ENCODE measurements around the gene PDSS2. TPM values are rescaled to one million over a fixed set of nuclear protein-coding genes. Genes with fewer than 3 reads are reported as not detected.
"Not testable (repeated sequence)": the region's sequence is repeated elsewhere in the genome, so short reads cannot be mapped to it uniquely, and the experiment has no call there.

Gene PDSS2
- total RNA-seq, 8 experiments from 2014 or later, result 6.8 to 14.4 (median 8.7) TPM

GRCh38 chr6:107161521-107161920 is 297.8 kb downstream of the PDSS2 start:
- WGBS, 10 experiments, result 67 to 100% (median 95%) methylated on average over 1 to 3 of the region's 3 CpGs; no CpG with 5 or more reads in 4 of the 10 experiments
- in situ Hi-C loops (cut with MboI; ENCODE audit: low pct_unique_long_range_greater_than_20kb in 2 of 9, low sequenced_read_pairs in 9 of 9, unreplicated experiment in 9 of 9), result no loop called here
- no peak for ATAC-seq (replicated peaks in 6 of 8)
- H3K4me1 ChIP-seq (replicated peaks in 1 of 2), result no peaks in the 10 kb centered on the region
- no peak overlapping the region for H3K27ac ChIP-seq
- no peak overlapping the region for H3K4me3 ChIP-seq

- 83 to 100% (median 94%) methylated on average over 1 to 2 of the region's 2 CpGs; no CpG with 5 or more reads in 5 of the 10 experiments for WGBS, 10 experiments
- Histone ChIP-seq H3K4me3 (no peak overlapping the region), H3K4me1 (replicated peaks in 1 of 2) (peaks cover 13 to 16% of the 10 kb centered on the region in 2 donors), H3K27ac (no peak overlapping the region)
- no peak for ATAC-seq (replicated peaks in 6 of 8)
- in situ Hi-C loops (cut with MboI; ENCODE audit: low pct_unique_long_range_greater_than_20kb in 2 of 9, low sequenced_read_pairs in 9 of 9, unreplicated experiment in 9 of 9), result no loop called here
These were observed 302.7 kb downstream of the PDSS2 start for GRCh38 chr6:107156617-107157016.

GRCh38 chr6:107154801-107155160 is 304.6 kb downstream of the PDSS2 start:
- WGBS, 10 experiments, result 0 to 100% (median 63%) methylated on average over 1 to 2 of the region's 2 CpGs; no CpG with 5 or more reads in 1 of the 10 experiments
- Histone ChIP-seq H3K27ac (peak overlapping the region; percentile 48 to 70), H3K4me1 (replicated peaks in 1 of 2) (peaks cover 13 to 16% of the 10 kb centered on the region in 2 donors), H3K4me3 (no peak overlapping the region)
- in situ Hi-C loops (cut with MboI; ENCODE audit: low pct_unique_long_range_greater_than_20kb in 2 of 9, low sequenced_read_pairs in 9 of 9, unreplicated experiment in 9 of 9), result no loop called here
- peak in 5 of 8 experiments; percentile 51 to 64 (median 56) for ATAC-seq (replicated peaks in 6 of 8)

GRCh38 chr6:107154131-107154800 is 305.1 kb downstream of the PDSS2 start:
- 0 to 95% (median 15%) methylated on average over 1 to 12 of the region's 12 CpGs for WGBS, 10 experiments
- peak overlapping the region; percentile 33 to 70 for H3K27ac ChIP-seq
- peak in 5 of 8 experiments; percentile 87 to 92 (median 89) for ATAC-seq (replicated peaks in 6 of 8)

GRCh38 chr6:107152638-107153430 is 306.5 kb downstream of the PDSS2 start:
- Histone ChIP-seq H3K4me1 (replicated peaks in 1 of 2) (peaks cover 13 to 16% of the 10 kb centered on the region in 2 donors), H3K4me3 (no peak overlapping the region), H3K27ac (no peak overlapping the region)
- in situ Hi-C loops (cut with MboI; ENCODE audit: low pct_unique_long_range_greater_than_20kb in 2 of 9, low sequenced_read_pairs in 9 of 9, unreplicated experiment in 9 of 9), result no loop called here
- no peak for ATAC-seq (replicated peaks in 6 of 8)
- 57 to 100% (median 83%) methylated on average over 1 to 8 of the region's 8 CpGs; no CpG with 5 or more reads in 1 of the 10 experiments for WGBS, 10 experiments

More at GRCh38 chr6:107154131-107154800, 305.1 kb downstream of the PDSS2 start:
- Histone ChIP-seq H3K4me1 (replicated peaks in 1 of 2) (peaks cover 13 to 16% of the 10 kb centered on the region in 2 donors), H3K4me3 (peak overlapping the region in 2 of 5 donors; percentile 0 to 6)
- in situ Hi-C loops (cut with MboI; ENCODE audit: low pct_unique_long_range_greater_than_20kb in 2 of 9, low sequenced_read_pairs in 9 of 9, unreplicated experiment in 9 of 9), result no loop called here

- Histone ChIP-seq H3K4me3 (no peak overlapping the region), H3K4me1 (replicated peaks in 1 of 2) (peaks cover 0 to 4% of the 10 kb centered on the region in 2 donors), H3K27ac (no peak overlapping the region)
- WGBS, 10 experiments, result 79 to 100% (median 94%) methylated on average over 2 to 4 of the region's 4 CpGs; no CpG with 5 or more reads in 1 of the 10 experiments
- no peak for ATAC-seq (replicated peaks in 6 of 8)
- in situ Hi-C loops (cut with MboI; ENCODE audit: low pct_unique_long_range_greater_than_20kb in 2 of 9, low sequenced_read_pairs in 9 of 9, unreplicated experiment in 9 of 9), result no loop called here
These were observed 314.7 kb downstream of the PDSS2 start for GRCh38 chr6:107144666-107145065.

GRCh38 chr6:107144014-107144413 is 315.4 kb downstream of the PDSS2 start:
- Histone ChIP-seq H3K4me1 (replicated peaks in 1 of 2) (peaks cover 0 to 4% of the 10 kb centered on the region in 2 donors), H3K27ac (no peak overlapping the region), H3K4me3 (no peak overlapping the region)
- ATAC-seq (replicated peaks in 6 of 8), result no peak
- in situ Hi-C loops (cut with MboI; ENCODE audit: low pct_unique_long_range_greater_than_20kb in 2 of 9, low sequenced_read_pairs in 9 of 9, unreplicated experiment in 9 of 9), result no loop called here

GRCh38 chr6:107140581-107140980 is 318.8 kb downstream of the PDSS2 start:
- WGBS, 10 experiments, result 61 to 100% (median 74%) methylated on average over 1 to 3 of the region's 3 CpGs
- Histone ChIP-seq H3K27ac (no peak overlapping the region), H3K4me1 (replicated peaks in 1 of 2) (peaks cover 0 to 4% of the 10 kb centered on the region in 2 donors), H3K4me3 (no peak overlapping the region)
- in situ Hi-C loops (cut with MboI; ENCODE audit: low pct_unique_long_range_greater_than_20kb in 2 of 9, low sequenced_read_pairs in 9 of 9, unreplicated experiment in 9 of 9), result no loop called here
- ATAC-seq (replicated peaks in 6 of 8), result no peak

- 61 to 100% (median 92%) methylated on average over 1 to 3 of the region's 3 CpGs; no CpG with 5 or more reads in 1 of the 10 experiments for WGBS, 10 experiments
- in situ Hi-C loops (cut with MboI; ENCODE audit: low pct_unique_long_range_greater_than_20kb in 2 of 9, low sequenced_read_pairs in 9 of 9, unreplicated experiment in 9 of 9); H3K4me3 ChIP-seq; ATAC-seq (replicated peaks in 6 of 8); H3K27ac ChIP-seq; H3K4me1 ChIP-seq (replicated peaks in 1 of 2): not testable (repeated sequence)
These were observed 323.0 kb downstream of the PDSS2 start for GRCh38 chr6:107136324-107136723.

GRCh38 chr6:107135048-107135680 is 324.2 kb downstream of the PDSS2 start:
- ATAC-seq (replicated peaks in 6 of 8); H3K27ac ChIP-seq; H3K4me1 ChIP-seq (replicated peaks in 1 of 2); in situ Hi-C loops (cut with MboI; ENCODE audit: low pct_unique_long_range_greater_than_20kb in 2 of 9, low sequenced_read_pairs in 9 of 9, unreplicated experiment in 9 of 9); H3K4me3 ChIP-seq: not testable (repeated sequence)
- 91 to 100% (median 99%) methylated on average over 1 to 13 of the region's 14 CpGs; no CpG with 5 or more reads in 5 of the 10 experiments for WGBS, 10 experiments

GRCh38 chr6:107132330-107132954 is 326.9 kb downstream of the PDSS2 start:
- in situ Hi-C loops (cut with MboI; ENCODE audit: low pct_unique_long_range_greater_than_20kb in 2 of 9, low sequenced_read_pairs in 9 of 9, unreplicated experiment in 9 of 9), result no loop called here
- 26 to 75% (median 55%) methylated on average over 1 to 7 of the region's 8 CpGs; no CpG with 5 or more reads in 2 of the 10 experiments for WGBS, 10 experiments
- no peak overlapping the region for H3K27ac ChIP-seq
- no peak overlapping the region for H3K4me3 ChIP-seq
- H3K4me1 ChIP-seq (replicated peaks in 1 of 2), result no peaks in the 10 kb centered on the region
- ATAC-seq (replicated peaks in 6 of 8), result peak in 1 of 8 experiments; percentile 29

- no peak for ATAC-seq (replicated peaks in 6 of 8)
- in situ Hi-C loops (cut with MboI; ENCODE audit: low pct_unique_long_range_greater_than_20kb in 2 of 9, low sequenced_read_pairs in 9 of 9, unreplicated experiment in 9 of 9), result no loop called here
- peaks cover 3 to 6% of the 10 kb centered on the region in 2 donors for H3K4me1 ChIP-seq (replicated peaks in 1 of 2)
- WGBS, 10 experiments, result 0 to 95% (median 87%) methylated on average over 1 to 8 of the region's 9 CpGs; no CpG with 5 or more reads in 2 of the 10 experiments
- no peak overlapping the region for H3K27ac ChIP-seq
- no peak overlapping the region for H3K4me3 ChIP-seq
These were observed 329.9 kb downstream of the PDSS2 start for GRCh38 chr6:107129370-107129925.

Data from motor neuron (in vitro differentiated cells).